AG04450 (cell line): ENCODE results near the gene FOXL2NB. TPM values are rescaled to one million over a fixed set of nuclear protein-coding genes. Genes with fewer than 3 reads are reported as not detected.

ENCODE experiments used
- CTCF ChIA-PET: fragments of 300-600, 350-600 bp; formaldehyde crosslinking; extraction: SDS; loops from one replicate; lab custom pipeline; 2022; ENCODE audit warnings: antibody characterized with exemption, inconsistent platforms; lab: Charles Lee
- POLR2A ChIA-PET: fragments of 350-600 bp; formaldehyde crosslinking; extraction: SDS; loops from one replicate; lab custom pipeline; 2021; ENCODE audit warnings: antibody characterized with exemption, inconsistent platforms; lab: Yijun Ruan, JAX
- DNase-seq: peaks from one replicate; pipeline ENCODE4 v3.0.0-alpha.2; 2011; ENCODE audit warnings: low read depth, low spot score
- H3K27ac ChIP-seq: one replicate; pipeline ENCODE4 v1.5.1; 2012; ENCODE audit warnings: low read depth, low read length, control low read depth
- H3K27me3 ChIP-seq: one replicate; pipeline ENCODE4 v1.6.0; 2012; ENCODE audit warnings: low read length; ENCODE audit not compliant: control insufficient read depth, insufficient read depth
- H3K4me3 ChIP-seq: 2 replicates; pipeline ENCODE4 v1.5.1; 2011; ENCODE audit warnings: mild to moderate bottlenecking, low read depth, low read length, control low read depth
- H3K9me3 ChIP-seq: 2 replicates; pipeline ENCODE4 v1.5.1; 2012; ENCODE audit warnings: low read length; ENCODE audit not compliant: control insufficient read depth, insufficient read depth
- polyA plus RNA-seq: library from polyadenylated mRNA; depleted of rRNA; stranded (reverse); fragments of >200 nt; gene quantifications from 2 replicates; pipeline ENCODE4 v1.2.3, GENCODE V29; 2011
- TF ChIP-seq, protein P1 (sequence below): IDR thresholded peaks from 2 replicates; pipeline ENCODE4 v1.5.1; 2011; ENCODE audit warnings: low read depth, low read length, control low read depth, inconsistent platforms

FOXL2NB gene
- polyA plus RNA-seq, 1 experiment = 0.05 TPM

DNA sequence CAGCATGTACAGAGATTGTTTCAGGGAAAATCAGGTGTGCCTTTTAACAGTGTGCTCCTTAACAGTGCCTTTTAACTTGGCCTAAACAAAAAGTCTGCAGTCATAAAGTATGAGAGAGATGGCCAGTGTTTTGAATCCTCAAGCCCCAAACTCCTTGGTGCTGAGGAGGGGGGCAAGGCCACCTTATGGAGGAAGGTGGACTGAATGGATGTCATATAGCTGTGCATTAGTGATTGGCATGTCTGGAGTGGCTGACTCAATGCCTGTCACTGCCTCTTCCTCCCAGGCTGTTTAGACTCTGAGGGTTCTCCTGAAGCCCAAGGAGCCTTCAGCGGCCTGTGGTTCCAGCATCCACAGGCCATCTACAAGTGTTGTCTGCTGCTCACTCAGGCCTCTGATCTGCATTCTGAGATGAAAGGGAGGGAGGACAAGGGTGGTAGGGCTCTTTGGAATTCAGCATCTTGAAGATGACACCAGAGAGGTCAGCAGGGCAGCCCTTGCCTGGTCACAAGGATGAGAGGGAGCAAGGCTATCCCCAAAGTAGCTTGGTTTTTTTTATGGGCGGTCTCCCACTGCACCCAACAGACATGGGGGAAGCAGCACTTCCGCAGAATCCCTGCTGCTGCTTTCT, 1.5 kb downstream of the FOXL2NB start:
- Histone ChIP-seq H3K4me3 (no peak overlapping the region), H3K27ac (no peak overlapping the region), H3K9me3 (peaks cover 9% of the 10 kb centered on the region; the same call in 1 of the 2 replicates), H3K27me3 (peaks cover 84% of the 10 kb centered on the region)
- ChIA-PET CTCF (interaction anchor here (0.7 to 4.5 kb wide), 4 partner anchors 12 to 381 kb away, joined by 3 to 25 read pairs (median 6); no protein-coding TSS in a partner anchor), POLR2A (no interaction called here)
- TF ChIP-seq, protein P1, sequence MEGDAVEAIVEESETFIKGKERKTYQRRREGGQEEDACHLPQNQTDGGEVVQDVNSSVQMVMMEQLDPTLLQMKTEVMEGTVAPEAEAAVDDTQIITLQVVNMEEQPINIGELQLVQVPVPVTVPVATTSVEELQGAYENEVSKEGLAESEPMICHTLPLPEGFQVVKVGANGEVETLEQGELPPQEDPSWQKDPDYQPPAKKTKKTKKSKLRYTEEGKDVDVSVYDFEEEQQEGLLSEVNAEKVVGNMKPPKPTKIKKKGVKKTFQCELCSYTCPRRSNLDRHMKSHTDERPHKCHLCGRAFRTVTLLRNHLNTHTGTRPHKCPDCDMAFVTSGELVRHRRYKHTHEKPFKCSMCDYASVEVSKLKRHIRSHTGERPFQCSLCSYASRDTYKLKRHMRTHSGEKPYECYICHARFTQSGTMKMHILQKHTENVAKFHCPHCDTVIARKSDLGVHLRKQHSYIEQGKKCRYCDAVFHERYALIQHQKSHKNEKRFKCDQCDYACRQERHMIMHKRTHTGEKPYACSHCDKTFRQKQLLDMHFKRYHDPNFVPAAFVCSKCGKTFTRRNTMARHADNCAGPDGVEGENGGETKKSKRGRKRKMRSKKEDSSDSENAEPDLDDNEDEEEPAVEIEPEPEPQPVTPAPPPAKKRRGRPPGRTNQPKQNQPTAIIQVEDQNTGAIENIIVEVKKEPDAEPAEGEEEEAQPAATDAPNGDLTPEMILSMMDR = no peak
- no peak for DNase-seq

DNA sequence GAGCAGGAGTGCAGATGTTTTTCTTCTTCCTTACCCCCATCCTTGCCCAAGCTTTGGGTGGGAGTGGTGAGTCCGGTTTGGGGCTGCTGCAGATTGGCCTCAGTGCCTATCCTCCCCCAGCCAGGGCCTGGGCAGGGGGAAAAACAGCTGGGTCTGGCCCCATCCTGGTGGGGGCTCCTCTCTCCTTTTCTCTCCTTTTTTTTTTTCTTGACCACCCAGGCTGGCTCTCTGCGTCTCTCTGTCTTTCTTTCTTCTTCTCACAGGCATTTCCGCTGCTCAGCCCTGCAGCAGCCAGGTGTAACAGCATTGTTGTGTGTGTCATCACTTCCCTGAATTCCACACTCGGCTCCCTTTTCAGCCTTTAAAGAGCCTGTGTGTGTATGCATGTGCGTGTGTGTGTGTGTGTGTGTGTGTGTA, 2.0 kb downstream of the FOXL2NB start:
- TF ChIP-seq, protein P1 = no peak
- POLR2A ChIA-PET = no interaction called here
- Histone ChIP-seq H3K27me3 (peaks cover 80% of the 10 kb centered on the region), H3K4me3 (no peak overlapping the region), H3K27ac (no peak overlapping the region), H3K9me3 (peaks cover 9% of the 10 kb centered on the region; the same call in 1 of the 2 replicates)
- no peak for DNase-seq
- CTCF ChIA-PET = interaction anchor here (0.7 to 4.5 kb wide), 3 partner anchors 13 to 370 kb away, joined by 3 to 25 read pairs (median 10); no protein-coding TSS in a partner anchor

DNA sequence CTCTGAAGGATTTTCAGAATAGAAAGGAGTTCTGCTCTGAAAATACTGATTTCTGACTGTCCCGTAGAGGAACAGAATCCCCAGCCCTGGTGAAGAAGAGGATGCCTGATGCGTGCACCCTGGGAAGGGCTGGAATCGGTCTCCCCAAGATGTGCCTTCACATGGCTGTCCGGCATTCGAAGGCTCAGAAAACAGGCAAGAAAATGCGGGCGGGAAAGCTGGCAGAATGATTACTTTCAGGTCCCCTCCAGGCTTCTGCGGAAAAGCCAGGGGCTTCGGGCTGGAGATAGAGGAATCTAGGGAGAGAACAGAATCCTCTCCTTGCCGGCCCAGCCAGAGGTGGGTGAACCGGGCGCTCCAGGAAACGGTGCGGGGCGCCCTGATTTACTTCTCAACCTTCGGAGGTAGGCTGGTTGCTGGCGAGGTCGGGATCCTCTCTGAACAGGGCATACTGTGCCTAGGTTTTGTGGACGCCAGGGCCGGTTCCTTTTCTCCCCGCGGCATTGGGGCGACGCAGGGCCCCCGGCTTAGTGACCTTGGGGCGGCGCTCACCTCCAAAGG, 2.5 kb downstream of the FOXL2NB start:
- Histone ChIP-seq H3K27me3 (peaks cover 79% of the 10 kb centered on the region), H3K4me3 (peak overlapping the region; percentile 42; the same call in 1 of the 2 replicates), H3K9me3 (peaks cover 7% of the 10 kb centered on the region; the same call in 1 of the 2 replicates), H3K27ac (no peak overlapping the region)
- TF ChIP-seq, protein P1 = no peak
- POLR2A ChIA-PET = interaction anchor here (0.6 kb wide), 1 partner anchor 379 kb away, joined by 3 read pairs; no protein-coding TSS in a partner anchor
- DNase-seq = no peak
- CTCF ChIA-PET = interaction anchor here (1.7 to 2.3 kb wide), 2 partner anchors 8 to 14 kb away, joined by 8 to 9 read pairs; no protein-coding TSS in a partner anchor

DNA sequence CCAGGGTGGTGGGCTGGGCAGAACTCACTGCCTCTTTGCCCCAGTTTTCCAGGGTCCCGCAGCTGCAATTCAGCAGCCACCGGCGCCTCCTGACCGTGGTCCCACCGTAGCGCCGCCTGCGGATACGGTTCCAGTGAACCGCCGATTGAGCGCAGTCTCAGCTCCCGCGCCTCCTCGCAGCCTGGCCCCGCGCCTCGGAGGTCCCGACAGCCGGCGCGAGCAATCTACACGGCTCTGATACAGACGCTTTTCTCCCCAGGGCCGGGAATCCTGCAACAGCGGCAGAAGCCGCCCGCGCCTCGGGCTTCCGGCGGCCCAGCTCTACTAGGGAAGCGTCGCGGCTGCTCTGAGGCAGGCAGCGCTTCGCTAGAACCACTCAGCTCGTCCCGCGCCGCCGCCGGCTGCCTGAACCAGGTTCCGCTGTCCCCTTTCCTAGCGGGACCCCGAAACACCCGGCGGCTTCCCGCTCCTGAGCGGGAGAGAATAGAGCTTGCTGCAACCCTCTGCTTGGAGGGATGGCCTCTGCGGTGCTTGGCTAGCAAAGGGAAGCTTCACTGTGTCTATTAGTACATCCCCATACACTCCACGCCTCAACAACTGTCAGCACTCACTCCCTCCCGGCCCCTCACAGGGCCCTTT, 3.1 kb downstream of the FOXL2NB start:
- TF ChIP-seq, protein P1 = no peak
- no peak for DNase-seq
- CTCF ChIA-PET = interaction anchor here (0.6 to 2.3 kb wide), 5 partner anchors 9 to 338 kb away, joined by 3 to 9 read pairs (median 6); no protein-coding TSS in a partner anchor
- POLR2A ChIA-PET = interaction anchor here (0.6 kb wide), 1 partner anchor 378 kb away, joined by 3 read pairs; no protein-coding TSS in a partner anchor
- H3K4me3 ChIP-seq = peak overlapping the region; percentile 42
- peaks cover 79% of the 10 kb centered on the region for H3K27me3 ChIP-seq
- peaks cover 2% of the 10 kb centered on the region; the same call in 1 of the 2 replicates for H3K9me3 ChIP-seq
- no peak overlapping the region for H3K27ac ChIP-seq
